ENCODE results near the gene RSPRY1.

DNA sequence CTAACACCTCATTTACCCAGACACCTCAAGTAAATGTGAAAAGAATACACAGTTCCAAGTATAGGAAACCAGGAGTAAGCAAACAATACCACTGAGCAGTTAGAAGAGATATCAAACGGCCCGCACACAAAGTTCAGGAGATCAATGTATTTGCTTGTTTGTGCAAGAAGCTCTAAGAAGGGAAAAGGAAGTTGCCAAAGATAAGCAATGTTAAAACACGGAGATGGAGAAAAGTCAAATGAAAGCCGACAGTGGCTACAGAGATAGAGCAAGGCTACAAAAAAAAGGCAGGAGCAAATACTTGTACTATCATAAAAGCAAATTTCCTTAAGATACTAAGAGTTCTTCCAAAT, 29.8 kb upstream of the RSPRY1 start:
- TF ChIP-seq EGR1 (IDR thresholded peaks at IDR 0.05) = no peak
- TF ChIP-seq, protein P1, sequence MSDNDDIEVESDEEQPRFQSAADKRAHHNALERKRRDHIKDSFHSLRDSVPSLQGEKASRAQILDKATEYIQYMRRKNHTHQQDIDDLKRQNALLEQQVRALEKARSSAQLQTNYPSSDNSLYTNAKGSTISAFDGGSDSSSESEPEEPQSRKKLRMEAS (IDR thresholded peaks at IDR 0.05) = no peak
- no peak for TF ChIP-seq CEBPB (IDR thresholded peaks at IDR 0.05)
- no peak for TF ChIP-seq FOXM1 (IDR thresholded peaks at IDR 0.05; ENCODE audit: borderline replicate concordance, low read depth)
- TF ChIP-seq EP300 (IDR thresholded peaks at IDR 0.05; ENCODE audit: borderline replicate concordance) = no peak
- TF ChIP-seq RAD21 (IDR thresholded peaks at IDR 0.05; ENCODE audit: low read depth) = no peak
- TF ChIP-seq TAF1 (IDR thresholded peaks at IDR 0.05; ENCODE audit: low read depth) = no peak
- no peak for TF ChIP-seq TCF12 (IDR thresholded peaks at IDR 0.05; ENCODE audit: low read depth)
- TF ChIP-seq, protein P2, sequence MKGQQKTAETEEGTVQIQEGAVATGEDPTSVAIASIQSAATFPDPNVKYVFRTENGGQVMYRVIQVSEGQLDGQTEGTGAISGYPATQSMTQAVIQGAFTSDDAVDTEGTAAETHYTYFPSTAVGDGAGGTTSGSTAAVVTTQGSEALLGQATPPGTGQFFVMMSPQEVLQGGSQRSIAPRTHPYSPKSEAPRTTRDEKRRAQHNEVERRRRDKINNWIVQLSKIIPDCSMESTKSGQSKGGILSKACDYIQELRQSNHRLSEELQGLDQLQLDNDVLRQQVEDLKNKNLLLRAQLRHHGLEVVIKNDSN (IDR thresholded peaks at IDR 0.05) = no peak
- TF ChIP-seq YY1 (IDR thresholded peaks at IDR 0.05; ENCODE audit: low read depth) = no peak
- no peak for TF ChIP-seq TEAD4 (IDR thresholded peaks at IDR 0.05)
